Brain pericyte (primary cell): ENCODE data around the gene L2HGDH.
"Not testable (repeated sequence)": the region's sequence is repeated elsewhere in the genome, so short reads cannot be mapped to it uniquely, and the experiment has no call there.

Source experiments
- DNase-seq: peaks from one replicate; pipeline ENCODE4 v3.0.0-alpha.2; 2012; ENCODE audit warnings: low read depth, low spot score

L2HGDH gene

DNA sequence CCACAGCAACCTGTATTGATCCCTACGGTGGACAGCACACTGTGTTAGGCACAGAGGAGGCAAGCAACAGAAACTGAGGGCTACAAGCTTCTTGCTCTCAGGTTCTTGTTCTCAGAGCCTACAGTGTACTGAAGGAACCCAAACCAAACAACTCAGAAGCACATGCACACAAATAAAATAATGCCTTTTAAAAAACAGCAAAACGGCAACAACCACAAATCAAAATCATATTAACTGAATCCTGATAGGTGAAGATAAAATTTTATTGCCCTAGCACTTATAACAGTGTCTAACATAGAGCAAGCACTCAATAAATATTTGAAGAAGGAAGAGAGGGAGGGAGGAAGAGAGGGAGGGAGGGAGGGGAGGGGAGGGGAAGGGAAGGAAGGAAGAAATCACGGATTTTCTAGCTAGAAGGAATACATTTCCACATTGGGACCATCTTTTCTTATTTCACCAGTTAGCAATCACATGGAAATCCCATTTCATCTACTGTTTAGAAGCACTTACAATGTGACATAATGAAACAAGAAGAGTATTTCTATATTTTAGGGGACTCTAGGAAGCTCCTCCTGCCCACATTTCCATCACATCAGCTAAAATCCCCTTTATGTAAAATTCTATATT lies 27.3 kb upstream of the L2HGDH start:
- DNase-seq = no peak

DNA sequence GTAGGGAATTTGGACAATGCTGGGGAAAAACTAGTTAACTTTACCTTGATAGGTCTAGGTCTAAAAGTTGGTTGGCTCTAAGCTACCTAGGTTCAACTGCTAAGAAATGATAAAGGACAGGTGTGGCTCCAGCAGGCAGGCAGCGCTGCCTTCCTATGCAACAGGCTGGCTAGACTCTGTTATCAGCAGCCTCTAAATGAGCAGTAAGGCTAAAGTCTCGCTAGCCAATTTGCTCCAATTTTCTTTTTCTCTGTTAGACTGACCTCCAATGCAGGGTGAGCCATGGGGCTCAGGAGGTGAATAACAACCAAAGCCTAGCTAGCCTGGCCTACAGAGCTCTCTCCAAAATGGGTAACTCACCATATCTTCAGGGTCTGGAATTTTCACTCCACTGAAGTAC lies 26.6 kb upstream of the L2HGDH start:
- no peak for DNase-seq

DNA sequence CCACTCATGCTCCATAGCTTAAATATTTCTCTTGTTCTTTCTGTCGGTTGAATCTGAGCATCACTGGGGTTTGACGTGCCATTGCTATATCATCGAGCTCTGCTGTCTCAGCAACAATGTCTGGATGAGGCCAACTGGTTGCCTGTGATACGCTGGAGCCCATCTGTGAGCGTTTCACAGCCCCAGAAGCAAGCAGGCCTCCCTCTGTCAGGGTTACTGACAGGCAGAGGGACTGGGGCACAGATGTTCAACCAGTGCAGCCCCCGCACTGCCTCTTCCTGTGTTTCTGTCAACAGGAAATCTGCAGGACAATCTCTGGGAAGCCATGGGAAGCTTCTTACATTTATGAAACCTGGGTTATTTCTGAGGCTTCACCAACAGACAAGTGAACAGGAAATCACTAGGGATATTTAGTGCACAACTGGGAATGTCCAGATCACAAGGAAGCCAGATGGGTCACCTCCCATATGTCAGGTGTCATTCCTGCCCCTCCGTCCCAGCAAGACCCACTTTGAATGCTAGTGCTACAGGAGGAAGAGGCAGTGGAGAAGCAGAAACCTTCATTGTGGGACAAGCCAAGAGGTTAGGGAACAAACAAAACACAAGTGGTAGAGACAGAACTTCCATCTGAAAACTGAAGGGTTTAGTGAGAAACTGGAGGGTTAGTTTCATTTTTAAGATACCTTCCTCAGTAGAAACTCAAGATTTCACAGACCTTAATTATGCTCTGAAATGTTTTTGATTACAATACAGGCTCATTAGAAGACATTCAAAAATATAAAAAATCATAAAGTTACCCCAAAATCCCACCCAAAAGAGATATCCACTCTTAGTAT lies 24.2 kb upstream of the L2HGDH start:
- DNase-seq = peak; percentile 69

DNA sequence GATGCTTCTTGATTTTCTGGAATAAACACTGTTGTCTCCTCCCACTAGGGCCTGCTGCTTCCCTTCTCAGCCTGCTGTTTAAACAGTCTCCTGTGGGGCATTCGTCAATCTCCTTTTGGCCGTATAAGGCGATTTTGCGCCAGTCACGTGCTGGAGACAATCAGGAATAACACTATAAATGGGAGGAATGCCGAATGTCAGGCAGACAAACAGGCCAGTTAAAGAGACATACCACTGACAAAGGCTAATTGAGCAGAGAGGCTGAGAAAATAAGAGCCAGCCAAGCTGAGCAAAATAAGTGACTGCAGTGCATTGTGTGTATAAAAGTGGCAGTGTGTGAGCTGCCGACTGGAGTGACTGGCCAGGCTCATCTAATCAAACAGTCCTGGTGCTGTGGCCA lies 23.4 kb upstream of the L2HGDH start:
- no peak for DNase-seq

DNA sequence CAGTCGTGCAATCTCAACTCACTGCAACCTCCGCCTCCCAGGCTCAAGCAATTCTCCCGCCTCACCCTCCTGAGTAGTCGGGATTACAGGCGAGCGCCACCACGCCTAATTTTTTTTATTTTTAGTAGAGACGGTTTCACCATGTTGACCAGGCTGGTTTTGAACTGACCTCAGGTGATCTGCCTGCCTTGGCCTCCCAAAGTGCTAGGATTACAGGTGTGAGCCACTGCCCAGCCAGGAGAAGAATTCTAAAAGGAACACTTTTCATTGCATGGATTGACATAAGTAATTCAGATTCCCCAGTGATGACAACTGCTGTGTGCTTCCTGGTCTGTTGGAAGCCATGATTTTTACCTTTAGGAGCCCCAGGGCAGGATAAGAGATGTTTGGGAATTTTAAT lies 22.2 kb upstream of the L2HGDH start:
- DNase-seq = no peak

DNA sequence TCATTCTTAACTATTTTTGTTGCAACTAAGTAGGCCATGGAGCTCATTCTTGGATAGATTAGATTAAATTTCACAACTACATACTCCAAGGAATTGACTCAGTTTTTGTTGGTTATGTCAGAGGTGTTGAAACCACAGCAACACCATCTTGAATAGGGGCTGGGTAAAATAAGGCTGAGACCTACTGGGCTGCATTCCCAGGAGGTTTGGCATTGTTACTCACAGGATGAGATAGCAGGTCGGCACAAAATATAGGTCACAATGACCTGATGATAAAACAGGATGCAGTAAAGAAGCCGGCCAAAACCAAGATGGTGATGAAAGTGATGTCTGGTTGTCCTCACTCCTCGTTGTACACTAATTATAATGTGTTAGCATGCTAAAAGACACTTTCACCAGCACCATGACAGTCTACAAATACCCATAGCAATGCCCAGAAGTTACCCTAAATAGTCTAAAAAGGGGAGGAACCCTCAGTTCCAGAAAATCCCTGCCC lies 21.0 kb upstream of the L2HGDH start:
- no peak for DNase-seq

DNA sequence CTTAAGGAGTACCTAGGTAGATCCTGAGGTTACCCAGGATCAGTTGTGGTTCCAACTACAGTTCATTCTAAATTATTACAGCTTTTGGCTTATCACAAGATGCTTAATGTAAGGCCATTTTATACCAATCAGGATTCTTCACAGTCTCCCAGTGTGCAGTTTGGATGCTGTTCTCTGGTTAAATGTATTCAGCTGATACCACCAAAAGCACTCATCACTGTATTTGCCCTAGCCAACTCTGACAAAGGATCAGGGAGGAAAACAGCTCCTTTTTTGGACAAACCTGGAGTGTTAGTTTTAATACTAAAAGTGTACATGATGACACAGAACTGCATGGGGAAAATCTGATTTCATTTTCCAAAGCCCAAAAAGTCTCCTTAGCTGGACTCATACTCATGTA lies 19.6 kb upstream of the L2HGDH start:
- DNase-seq = no peak

DNA sequence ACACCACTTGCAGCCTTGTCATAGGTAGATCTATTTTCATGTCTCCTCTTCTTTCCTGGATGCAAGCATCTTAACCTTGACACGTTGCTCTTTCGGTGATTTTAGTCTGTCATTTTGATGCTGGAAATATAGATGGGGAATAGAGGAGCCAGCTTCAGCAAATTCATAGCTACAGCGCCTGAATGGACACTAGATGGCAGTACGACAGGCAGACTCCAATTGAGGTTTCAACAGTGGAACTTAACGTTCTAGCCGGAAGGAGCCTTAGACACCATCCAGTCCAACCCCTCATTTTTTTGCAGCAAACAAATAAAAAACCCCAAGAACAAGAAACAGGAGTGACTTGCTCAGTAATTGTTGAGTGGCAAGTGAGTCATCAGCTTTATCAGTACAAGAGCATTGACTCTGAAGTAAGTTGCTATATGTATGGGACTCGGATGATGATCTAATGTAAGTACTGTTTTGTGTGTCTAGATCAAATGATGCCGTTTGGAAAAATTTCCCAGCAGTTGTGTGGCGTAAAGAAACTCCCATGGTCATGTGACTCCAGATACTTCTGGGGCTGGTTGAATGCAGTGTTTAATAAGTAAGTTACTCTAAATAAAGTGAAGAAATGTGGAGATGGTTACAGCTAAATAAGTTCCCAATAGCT lies 9.1 kb upstream of the L2HGDH start:
- DNase-seq = peak; percentile 68

DNA sequence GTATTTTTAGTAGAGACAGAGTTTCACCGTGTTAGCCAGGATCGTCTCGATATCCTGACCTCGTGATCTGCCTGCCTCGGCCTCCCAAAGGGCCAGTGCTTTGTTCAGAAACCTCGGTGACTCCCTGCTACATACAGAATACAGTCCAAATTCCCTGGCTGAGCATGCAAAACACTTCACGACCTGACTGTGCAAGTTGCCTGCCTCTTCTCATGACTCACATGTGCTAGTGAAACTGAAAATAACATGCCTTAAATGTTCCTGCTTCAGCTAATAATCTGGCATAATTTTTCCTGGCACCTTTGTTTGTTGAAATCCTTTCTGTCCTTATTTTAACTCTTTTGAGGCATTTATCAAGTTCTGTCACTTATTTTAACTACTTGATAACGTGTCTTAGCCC lies 8.3 kb upstream of the L2HGDH start:
- DNase-seq = no peak

DNA sequence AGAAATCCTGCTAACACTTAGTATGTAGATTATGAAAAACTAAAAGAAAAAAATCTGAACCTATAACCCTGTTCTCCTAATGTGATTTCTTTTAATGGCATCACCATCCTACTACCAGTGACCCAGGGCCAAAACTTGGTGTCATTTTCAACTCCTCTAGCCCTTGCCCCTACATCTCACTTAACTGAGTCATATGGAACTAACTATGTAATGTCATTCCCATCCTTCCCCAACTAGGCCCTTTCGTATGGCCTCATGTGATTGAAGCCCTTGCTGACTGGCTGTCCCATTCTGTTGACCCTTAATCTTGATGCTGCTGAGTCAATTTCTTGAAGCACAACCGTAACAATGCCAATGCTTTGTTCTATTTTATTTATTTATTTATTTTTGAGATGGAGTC lies 7.7 kb upstream of the L2HGDH start:
- DNase-seq = no peak

DNA sequence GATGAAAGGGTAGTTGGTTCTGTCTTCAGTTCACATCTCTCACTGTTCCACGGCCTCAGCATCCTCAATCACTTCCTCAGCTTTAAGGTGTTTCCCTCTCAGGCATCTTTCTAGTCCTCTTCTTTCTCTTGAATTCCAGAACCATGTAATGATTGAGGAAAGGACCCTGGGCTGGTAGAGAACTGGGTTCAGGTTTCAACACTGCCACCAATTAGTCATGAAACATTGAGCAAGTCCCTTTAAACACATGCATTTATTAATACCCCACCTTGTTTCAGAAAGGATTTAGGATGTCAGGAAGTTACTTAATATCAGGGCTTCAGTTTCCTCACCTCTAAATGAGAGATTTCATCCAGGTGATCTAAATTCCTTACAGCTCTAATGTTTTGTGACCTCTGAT lies 7.3 kb upstream of the L2HGDH start:
- DNase-seq = no peak

DNA sequence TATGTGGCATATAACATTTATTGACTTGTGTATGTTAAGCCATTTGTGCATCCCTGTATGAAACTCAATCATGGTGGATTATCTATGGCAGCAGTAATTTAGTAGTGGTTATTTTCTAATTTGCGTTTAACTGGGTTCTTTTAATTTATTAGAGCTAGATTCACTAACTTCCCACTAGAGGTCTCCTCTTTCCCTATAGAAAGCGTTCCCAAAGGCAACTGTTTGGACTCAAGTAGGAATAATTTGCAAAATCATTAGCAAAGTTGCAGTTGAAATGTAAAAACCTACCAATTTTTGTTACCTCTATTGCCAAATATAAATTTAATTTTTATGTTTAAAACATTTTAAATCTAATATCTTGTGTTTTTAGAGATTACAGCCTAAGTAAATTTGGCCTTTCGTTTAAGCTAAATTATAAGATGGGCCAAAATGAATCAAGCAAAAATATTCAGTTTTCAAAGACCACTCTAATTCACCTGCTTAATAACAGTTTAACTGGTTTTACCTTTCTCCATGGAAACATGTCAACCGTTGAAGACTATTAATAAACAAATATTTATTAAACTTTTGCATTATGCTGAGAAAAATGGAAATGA lies 6.1 kb upstream of the L2HGDH start:
- no peak for DNase-seq

DNA sequence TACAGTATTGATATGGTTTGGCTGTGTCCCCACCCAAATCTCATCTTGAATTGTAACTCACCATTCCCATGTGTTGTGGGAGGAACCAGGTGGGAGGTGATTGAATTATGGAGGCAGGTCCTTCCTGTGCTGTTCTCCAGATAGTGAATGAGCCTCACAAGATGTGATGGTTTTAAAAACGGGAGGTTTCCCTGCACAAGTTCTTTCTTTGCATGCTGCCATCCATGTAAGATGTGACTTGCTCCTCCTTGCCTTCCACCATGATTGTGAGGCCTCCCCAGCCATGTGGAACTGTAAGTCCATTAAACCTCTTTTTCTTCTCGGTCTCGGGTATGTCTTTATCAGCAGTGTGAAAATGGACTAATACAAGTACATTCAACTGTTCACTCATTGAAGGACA lies 2.1 kb upstream of the L2HGDH start:
- not testable (repeated sequence) for DNase-seq

DNA sequence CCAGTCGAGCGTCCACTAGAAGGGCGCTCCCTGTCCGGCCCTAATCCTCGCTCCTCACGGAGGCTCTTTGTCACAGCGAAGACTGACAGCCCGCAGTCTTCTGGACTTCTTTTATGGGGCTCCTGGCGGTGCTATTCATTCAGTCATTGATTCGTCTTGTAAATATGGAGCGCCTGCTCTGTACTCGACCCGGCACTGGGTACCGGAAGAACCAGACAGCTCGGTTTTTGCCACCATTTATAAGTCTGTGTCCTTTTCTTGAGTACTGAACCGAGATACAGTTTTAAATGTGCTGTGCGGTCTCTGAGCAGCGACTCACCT lies 665 bp upstream of the L2HGDH start:
- DNase-seq = no peak

DNA sequence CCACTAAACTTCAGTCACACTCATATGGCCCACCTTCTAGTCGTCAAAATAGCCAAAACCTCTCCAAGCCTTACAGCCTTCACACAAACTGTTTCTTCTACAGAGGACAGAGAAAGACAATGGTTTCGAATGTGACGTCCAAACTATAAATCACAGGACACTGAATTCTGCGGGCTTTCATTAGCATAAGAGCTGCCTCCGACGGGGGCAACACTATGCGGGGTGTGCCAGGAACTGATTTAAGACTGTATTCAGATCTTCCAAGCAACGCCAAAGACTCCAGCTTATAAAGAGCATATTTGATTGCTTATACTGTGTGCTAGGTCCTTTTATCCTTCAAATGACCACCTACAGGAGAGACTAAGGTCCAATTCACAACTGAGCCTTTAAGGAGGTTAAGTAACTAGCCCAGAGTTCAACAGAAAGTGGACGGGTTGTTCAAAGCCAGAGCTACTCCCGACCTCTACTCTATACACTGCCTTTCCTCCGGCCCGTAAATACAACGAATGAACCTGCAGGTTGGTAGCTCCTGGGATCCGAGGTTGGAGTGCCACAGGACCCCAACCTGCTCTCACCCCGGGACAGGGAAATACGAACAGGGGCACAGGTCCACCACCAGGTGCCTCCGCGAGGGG lies 575 bp downstream of the L2HGDH start:
- DNase-seq = no peak

DNA sequence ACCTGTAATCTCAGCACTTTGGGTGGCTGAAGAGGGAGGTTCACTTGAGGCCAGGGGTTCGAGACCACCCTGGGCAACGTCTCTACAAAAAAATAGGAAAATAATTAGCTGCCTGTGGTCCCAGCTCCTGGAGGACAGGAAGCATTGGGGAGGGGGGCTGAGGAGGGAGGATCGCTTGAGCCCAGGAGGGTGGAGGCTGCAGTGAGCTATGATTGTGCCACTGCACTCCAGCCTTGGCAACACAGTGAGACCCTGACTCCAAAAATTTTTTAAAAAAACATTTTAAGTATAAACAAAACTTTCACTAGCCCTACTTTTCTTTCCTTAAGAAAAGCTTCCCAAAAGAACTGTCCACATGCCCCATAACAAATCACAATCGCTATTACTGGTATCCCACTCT lies 1.6 kb downstream of the L2HGDH start:
- DNase-seq = no peak

DNA sequence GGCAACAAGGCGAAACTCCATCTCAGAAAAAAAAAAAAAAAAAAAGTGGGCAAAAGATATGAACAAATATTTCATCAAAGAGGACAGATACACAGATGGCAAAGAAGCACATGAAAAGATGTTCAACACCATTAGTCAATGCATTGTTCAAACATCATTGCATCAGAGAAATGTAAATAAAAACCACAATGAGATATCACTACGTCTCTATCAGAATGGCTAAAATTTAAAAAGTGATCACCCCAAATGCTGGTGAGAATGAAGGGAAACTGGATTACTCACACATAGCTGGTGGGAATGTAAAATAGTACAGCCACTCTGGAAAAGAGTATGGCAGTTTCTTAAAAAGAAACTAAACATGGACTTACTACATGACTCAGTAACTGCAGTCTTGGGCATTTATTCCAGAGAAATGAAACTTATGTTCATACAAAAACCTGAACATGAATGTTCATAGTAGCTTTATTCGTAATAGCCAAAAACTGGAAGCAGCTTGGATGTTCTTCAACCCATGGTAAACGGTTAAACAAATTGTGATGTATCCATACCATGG lies 3.6 kb downstream of the L2HGDH start:
- no peak for DNase-seq

DNA sequence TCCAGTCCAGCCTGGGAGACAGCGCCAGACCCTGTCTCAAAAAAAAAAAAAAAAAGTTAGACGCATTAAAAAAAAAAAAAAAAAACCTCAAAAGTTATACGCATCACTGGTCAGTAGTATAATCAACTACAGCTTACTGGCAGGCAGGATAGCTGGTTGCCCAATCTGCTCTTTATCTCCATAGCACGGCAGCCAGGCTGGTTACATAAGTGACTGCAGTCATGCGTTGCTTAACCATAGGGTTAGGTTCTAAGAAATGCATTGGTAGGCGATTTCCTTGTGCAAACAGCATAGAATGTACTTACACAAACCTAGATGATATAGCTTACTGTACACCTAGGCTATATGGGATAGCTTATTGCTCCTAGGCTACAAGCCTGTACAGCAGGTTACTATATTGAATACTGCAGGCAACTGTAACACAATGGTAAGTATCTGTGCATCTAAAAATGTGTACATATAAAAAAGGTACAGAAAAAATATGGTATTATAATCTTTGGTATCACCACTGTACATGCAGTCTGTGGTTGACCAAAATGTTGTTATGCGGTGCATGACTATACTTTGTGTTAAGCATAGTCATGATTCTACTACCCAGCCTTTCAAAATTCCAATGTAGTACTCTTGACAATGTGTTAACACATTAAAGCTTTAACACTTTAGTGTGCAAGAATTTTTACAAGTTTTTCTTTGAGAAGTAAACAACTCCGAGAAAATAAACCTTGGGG lies 8.1 kb downstream of the L2HGDH start:
- DNase-seq = no peak

DNA sequence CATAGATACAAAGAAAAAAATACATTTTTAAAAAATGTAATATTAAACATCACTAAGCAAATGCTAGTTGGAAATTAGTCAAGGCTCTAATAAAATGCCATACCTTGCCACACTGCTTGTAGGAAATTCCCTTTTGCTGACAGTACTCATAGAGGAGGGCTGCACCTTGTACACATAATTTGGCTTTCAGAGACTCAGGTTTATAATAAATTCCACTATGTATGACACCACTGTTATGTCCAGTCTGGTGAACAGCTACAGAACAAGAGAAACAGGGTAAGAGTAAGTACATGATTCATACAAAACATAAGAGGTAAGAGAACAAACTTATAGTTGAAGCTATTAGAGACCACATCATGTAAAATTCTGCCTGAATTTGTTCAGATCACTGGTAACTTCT lies 10.1 kb downstream of the L2HGDH start:
- no peak for DNase-seq

DNA sequence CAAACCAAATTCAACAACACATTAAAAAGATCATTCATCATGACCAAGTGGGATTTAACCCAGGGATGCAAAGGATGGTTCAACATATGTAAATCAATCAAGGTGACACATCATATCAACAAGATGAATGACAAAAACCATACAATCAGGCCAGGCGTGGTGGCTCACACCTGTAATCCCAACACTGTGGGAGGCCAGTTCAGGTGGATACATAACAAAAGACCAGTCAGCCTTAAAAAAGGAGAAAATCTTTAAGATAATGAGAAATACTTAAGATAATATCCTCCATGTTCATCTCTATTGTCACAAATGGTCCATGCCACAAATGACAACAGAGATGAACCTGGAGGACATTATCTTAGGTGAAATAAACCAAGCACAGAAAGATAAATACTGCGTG lies 12.4 kb downstream of the L2HGDH start:
- no peak for DNase-seq

DNA sequence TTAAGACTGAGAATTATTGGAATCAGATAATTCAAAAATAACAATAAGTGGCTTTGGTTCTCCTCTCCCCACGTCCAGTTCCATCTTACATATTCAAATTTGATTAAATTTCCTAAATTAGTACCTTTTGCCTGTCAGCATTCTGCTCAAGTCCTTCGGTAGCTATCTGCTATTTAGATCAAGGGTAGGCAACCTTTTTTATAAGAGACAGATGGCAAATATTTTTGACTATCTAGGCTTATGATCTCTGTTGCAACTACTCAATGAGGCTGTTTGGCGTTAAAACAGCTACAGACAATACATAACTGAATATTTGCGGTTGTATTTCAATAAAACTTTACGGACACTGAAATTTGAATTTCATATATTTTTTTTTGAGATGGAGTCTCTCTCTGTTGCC lies 21.7 kb downstream of the L2HGDH start:
- DNase-seq = no peak
